ENCODE data around the gene TMEM132D.

DNA sequence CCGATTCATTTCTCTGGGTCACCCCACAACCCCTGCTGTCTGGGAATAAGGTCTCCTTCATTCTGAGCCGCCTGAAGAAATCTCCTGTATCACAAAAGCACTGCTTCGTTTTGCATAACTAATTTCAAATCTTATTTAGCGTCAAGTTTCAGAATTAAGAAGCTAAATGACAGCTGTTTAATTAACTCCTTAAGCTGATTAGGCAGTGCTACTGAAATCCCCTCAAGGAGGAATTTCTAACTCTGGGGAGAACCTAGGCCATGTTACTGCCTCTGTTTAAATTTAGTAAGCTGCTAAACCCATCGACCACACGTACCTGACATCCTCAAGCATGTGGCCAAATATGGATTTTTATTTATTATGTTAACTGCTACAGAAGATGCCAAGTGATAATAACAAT, 677.0 kb downstream of the TMEM132D start:
- TF ChIP-seq POLR2AphosphoS5 (IDR thresholded peaks at IDR 0.05) = no peak
- TF ChIP-seq TAF1 (IDR thresholded peaks at IDR 0.05; ENCODE audit: low read depth) = no peak
- TF ChIP-seq, protein P1, sequence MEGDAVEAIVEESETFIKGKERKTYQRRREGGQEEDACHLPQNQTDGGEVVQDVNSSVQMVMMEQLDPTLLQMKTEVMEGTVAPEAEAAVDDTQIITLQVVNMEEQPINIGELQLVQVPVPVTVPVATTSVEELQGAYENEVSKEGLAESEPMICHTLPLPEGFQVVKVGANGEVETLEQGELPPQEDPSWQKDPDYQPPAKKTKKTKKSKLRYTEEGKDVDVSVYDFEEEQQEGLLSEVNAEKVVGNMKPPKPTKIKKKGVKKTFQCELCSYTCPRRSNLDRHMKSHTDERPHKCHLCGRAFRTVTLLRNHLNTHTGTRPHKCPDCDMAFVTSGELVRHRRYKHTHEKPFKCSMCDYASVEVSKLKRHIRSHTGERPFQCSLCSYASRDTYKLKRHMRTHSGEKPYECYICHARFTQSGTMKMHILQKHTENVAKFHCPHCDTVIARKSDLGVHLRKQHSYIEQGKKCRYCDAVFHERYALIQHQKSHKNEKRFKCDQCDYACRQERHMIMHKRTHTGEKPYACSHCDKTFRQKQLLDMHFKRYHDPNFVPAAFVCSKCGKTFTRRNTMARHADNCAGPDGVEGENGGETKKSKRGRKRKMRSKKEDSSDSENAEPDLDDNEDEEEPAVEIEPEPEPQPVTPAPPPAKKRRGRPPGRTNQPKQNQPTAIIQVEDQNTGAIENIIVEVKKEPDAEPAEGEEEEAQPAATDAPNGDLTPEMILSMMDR (IDR thresholded peaks at IDR 0.05; ENCODE audit: poor library complexity, severe bottlenecking) = no peak
- no peak for TF ChIP-seq EZH2 (IDR thresholded peaks at IDR 0.05; ENCODE audit: borderline replicate concordance, insufficient read depth, low read length, poor library complexity, severe bottlenecking)
- no peak for TF ChIP-seq EP300 (conservative IDR thresholded peaks at IDR 0.05; ENCODE audit: poor library complexity, severe bottlenecking)
- no peak for TF ChIP-seq SMC3 (conservative IDR thresholded peaks at IDR 0.05; ENCODE audit: poor library complexity)
- TF ChIP-seq RAD21 (conservative IDR thresholded peaks at IDR 0.05) = no peak
- TF ChIP-seq, protein P2, sequence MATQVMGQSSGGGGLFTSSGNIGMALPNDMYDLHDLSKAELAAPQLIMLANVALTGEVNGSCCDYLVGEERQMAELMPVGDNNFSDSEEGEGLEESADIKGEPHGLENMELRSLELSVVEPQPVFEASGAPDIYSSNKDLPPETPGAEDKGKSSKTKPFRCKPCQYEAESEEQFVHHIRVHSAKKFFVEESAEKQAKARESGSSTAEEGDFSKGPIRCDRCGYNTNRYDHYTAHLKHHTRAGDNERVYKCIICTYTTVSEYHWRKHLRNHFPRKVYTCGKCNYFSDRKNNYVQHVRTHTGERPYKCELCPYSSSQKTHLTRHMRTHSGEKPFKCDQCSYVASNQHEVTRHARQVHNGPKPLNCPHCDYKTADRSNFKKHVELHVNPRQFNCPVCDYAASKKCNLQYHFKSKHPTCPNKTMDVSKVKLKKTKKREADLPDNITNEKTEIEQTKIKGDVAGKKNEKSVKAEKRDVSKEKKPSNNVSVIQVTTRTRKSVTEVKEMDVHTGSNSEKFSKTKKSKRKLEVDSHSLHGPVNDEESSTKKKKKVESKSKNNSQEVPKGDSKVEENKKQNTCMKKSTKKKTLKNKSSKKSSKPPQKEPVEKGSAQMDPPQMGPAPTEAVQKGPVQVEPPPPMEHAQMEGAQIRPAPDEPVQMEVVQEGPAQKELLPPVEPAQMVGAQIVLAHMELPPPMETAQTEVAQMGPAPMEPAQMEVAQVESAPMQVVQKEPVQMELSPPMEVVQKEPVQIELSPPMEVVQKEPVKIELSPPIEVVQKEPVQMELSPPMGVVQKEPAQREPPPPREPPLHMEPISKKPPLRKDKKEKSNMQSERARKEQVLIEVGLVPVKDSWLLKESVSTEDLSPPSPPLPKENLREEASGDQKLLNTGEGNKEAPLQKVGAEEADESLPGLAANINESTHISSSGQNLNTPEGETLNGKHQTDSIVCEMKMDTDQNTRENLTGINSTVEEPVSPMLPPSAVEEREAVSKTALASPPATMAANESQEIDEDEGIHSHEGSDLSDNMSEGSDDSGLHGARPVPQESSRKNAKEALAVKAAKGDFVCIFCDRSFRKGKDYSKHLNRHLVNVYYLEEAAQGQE (IDR thresholded peaks at IDR 0.05; ENCODE audit: borderline replicate concordance) = no peak
- TF ChIP-seq MXI1 (conservative IDR thresholded peaks at IDR 0.05; ENCODE audit: poor library complexity, severe bottlenecking) = no peak

Data from neural cell (in vitro differentiated cells).